ENCODE data around the gene GBX1. TPM values are rescaled to one million over a fixed set of nuclear protein-coding genes. Genes with fewer than 3 reads are reported as not detected.

Gene GBX1
- total and polyA plus RNA-seq, 2 donors (not counting 3 experiments of a cell fraction or from before 2014, with no cell fraction given): not detected

DNA sequence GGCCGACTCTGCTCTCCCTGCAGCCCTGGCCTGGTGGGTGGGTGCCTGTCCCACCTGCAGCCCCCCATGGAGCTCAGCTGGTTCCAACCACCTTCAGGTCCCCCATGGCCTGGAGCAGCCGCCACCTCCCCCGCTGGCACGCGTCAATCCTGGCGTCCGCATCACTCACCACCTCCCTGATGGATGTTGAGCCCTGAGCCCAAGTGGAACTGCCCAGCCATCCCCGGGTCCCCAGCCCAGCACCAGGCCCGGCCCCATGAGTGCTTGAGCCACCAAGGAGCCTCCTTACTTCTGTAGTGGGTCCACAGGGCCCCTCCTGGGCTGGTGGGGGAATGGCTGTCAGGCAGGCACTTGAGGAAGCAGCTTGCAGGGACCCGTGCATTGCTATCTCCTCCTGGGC, 66.6 kb downstream of the GBX1 start:
- no peaks in the 10 kb centered on the region for H3K27me3 ChIP-seq (ENCODE audit: control insufficient read depth in 2 of 2, insufficient read depth in 2 of 2, low read length in 2 of 2)
- CTCF ChIA-PET: interaction anchor here (1.4 kb wide), 1 partner anchor 10 kb away, joined by 3 read pairs; no protein-coding TSS in a partner anchor
- no peak for FAIRE-seq

More for the DNA sequence above, 66.6 kb downstream of the GBX1 start:
- no peak overlapping the region for H2AFZ ChIP-seq (ENCODE audit: low read depth, low read length)
- no peak overlapping the region for H3K4me3 ChIP-seq (replicated peaks in 1 of 3; ENCODE audit: insufficient read depth in 1 of 3, low read depth in 1 of 3, low read length in 3 of 3)
- intact Hi-C loops (cut with micrococcal nuclease): no loop called here
- TF ChIP-seq EZH2 (IDR thresholded peaks at IDR 0.05; ENCODE audit: borderline replicate concordance, low read depth, low read length, severe bottlenecking): no peak
- TF ChIP-seq JUN (IDR thresholded peaks at IDR 0.05; ENCODE audit: borderline replicate concordance, insufficient read depth, insufficient read length, low read depth): no peak
- no peak for TF ChIP-seq POLR2AphosphoS5 (IDR thresholded peaks at IDR 0.05; ENCODE audit: insufficient read depth, low read depth, low read length)
- TF ChIP-seq FOS (IDR thresholded peaks at IDR 0.05; ENCODE audit: borderline replicate concordance, insufficient read depth, low read length): no peak
- TF ChIP-seq POLR2A (IDR thresholded peaks at IDR 0.05; ENCODE audit: low read depth, low read length): no peak
- TF ChIP-seq CTCF (IDR thresholded peaks at IDR 0.05; ENCODE audit: extremely low read depth in 1 of 2, insufficient read depth in 1 of 2, low read depth in 1 of 2, low read length in 2 of 2): no peak
- TF ChIP-seq, protein P1, sequence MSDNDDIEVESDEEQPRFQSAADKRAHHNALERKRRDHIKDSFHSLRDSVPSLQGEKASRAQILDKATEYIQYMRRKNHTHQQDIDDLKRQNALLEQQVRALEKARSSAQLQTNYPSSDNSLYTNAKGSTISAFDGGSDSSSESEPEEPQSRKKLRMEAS (IDR thresholded peaks at IDR 0.05; ENCODE audit: insufficient read depth, insufficient read length): no peak
- no peak for TF ChIP-seq MYC (IDR thresholded peaks at IDR 0.05; ENCODE audit: low read depth, low read length)
- no peak for TF ChIP-seq GATA2 (IDR thresholded peaks at IDR 0.05; ENCODE audit: insufficient read depth, insufficient read length, low read depth, low read length)
- no peaks in the 10 kb centered on the region for H3K9me3 ChIP-seq (replicated peaks; ENCODE audit: control insufficient read depth, insufficient read depth, low read length)
- H3K36me3 ChIP-seq (ENCODE audit: control insufficient read depth in 2 of 2, extremely low read depth in 1 of 2, insufficient read depth in 2 of 2, low read length in 2 of 2): peaks cover 0 to 2% of the 10 kb centered on the region in 2 experiments
- H4K20me1 ChIP-seq (replicated peaks; ENCODE audit: control insufficient read depth, extremely low read depth, insufficient read depth, low read length): no peaks in the 10 kb centered on the region
- dilution Hi-C loops (cut with MboI; ENCODE audit: extremely low pct_ligation_motif_present, low sequenced_read_pairs): no loop called here
- H3K4me2 ChIP-seq (ENCODE audit: insufficient read depth, low read length): no peak overlapping the region
- no peak for DNase-seq (ENCODE audit: low read depth, low spot score)
- peaks cover 17% of the 10 kb centered on the region for H3K4me1 ChIP-seq (ENCODE audit: control insufficient read depth, extremely low read depth, insufficient read depth, low read length)
- no TSS peak for BruUV-seq (replicated peaks)
- H3K79me2 ChIP-seq (ENCODE audit: control insufficient read depth, insufficient read depth, low read length): peaks cover 85% of the 10 kb centered on the region
- H3K27ac ChIP-seq (ENCODE audit: insufficient read depth, low read depth, low read length): no peak overlapping the region
- POLR2A ChIA-PET: no interaction called here
- no peak overlapping the region for H3K9ac ChIP-seq (replicated peaks; ENCODE audit: extremely low read depth, insufficient read depth, low read length)
- no peaks in the 10 kb centered on the region for H3K9me1 ChIP-seq (replicated peaks; ENCODE audit: control insufficient read depth, extremely low read depth, insufficient read depth, low read length)

All from endothelial cell of umbilical vein (primary cell).